Osteocyte (in vitro differentiated cells): ENCODE results near the gene CBY1. TPM values are rescaled to one million over a fixed set of nuclear protein-coding genes. Genes with fewer than 3 reads are reported as not detected.
A peak's percentile ranks its signal among the peaks of the same experiment; 100 is the strongest.

ENCODE experiments used
- DNase-seq: peaks from one replicate; pipeline ENCODE4 v3.0.0; 2021; ENCODE audit warnings: mixed read lengths; ENCODE audit not compliant: unreplicated experiment; ENCODE audit errors: extremely low spot score
- H3K27ac Mint-ChIP-seq: one replicate; pipeline ENCODE4 v1.8.0; 2021; ENCODE audit warnings: mild to moderate bottlenecking, mixed read lengths; ENCODE audit not compliant: unreplicated experiment
- H3K27me3 Mint-ChIP-seq: one replicate; pipeline ENCODE4 v1.8.0; 2021; ENCODE audit warnings: mixed read lengths; ENCODE audit not compliant: unreplicated experiment
- H3K36me3 Mint-ChIP-seq: one replicate; pipeline ENCODE4 v1.8.0; 2021; ENCODE audit warnings: mixed read lengths; ENCODE audit not compliant: unreplicated experiment
- H3K4me1 Mint-ChIP-seq: one replicate; pipeline ENCODE4 v1.8.0; 2021; ENCODE audit warnings: mixed read lengths; ENCODE audit not compliant: unreplicated experiment
- H3K4me3 Mint-ChIP-seq: one replicate; pipeline ENCODE4 v1.8.0; 2021; ENCODE audit warnings: mild to moderate bottlenecking, moderate library complexity, mixed read lengths; ENCODE audit not compliant: unreplicated experiment
- H3K9me3 Mint-ChIP-seq: one replicate; pipeline ENCODE4 v1.8.0; 2021; ENCODE audit warnings: mixed read lengths; ENCODE audit not compliant: unreplicated experiment
- total RNA-seq: library from RNA; stranded (reverse); gene quantifications from 2 replicates; pipeline ENCODE4 v1.2.1, GENCODE V29; 2021
- TF ChIP-seq, protein P1 (sequence below): fragments of 200-600 bp; sonication (generic); IDR thresholded peaks from 2 replicates; pipeline ENCODE4 v1.5.0; 2021; ENCODE audit warnings: antibody characterized with exemption, mild to moderate bottlenecking, moderate library complexity

Gene CBY1
- total RNA-seq, 1 donor from 2014 or later, result 38.3 TPM

- TF ChIP-seq, protein P1, sequence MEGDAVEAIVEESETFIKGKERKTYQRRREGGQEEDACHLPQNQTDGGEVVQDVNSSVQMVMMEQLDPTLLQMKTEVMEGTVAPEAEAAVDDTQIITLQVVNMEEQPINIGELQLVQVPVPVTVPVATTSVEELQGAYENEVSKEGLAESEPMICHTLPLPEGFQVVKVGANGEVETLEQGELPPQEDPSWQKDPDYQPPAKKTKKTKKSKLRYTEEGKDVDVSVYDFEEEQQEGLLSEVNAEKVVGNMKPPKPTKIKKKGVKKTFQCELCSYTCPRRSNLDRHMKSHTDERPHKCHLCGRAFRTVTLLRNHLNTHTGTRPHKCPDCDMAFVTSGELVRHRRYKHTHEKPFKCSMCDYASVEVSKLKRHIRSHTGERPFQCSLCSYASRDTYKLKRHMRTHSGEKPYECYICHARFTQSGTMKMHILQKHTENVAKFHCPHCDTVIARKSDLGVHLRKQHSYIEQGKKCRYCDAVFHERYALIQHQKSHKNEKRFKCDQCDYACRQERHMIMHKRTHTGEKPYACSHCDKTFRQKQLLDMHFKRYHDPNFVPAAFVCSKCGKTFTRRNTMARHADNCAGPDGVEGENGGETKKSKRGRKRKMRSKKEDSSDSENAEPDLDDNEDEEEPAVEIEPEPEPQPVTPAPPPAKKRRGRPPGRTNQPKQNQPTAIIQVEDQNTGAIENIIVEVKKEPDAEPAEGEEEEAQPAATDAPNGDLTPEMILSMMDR, result no peak
- peaks cover 71% of the 10 kb centered on the region for H3K4me1 Mint-ChIP-seq
- H3K9me3 Mint-ChIP-seq, result no peaks in the 10 kb centered on the region
- no peak for DNase-seq
- H3K4me3 Mint-ChIP-seq, result no peak overlapping the region
- no peaks in the 10 kb centered on the region for H3K27me3 Mint-ChIP-seq
- peak overlapping the region; percentile 64 for H3K27ac Mint-ChIP-seq
- H3K36me3 Mint-ChIP-seq, result peaks cover 15% of the 10 kb centered on the region
Measured at GRCh38 chr22:38715852-38716251, 59.4 kb downstream of the CBY1 start.

DNA sequence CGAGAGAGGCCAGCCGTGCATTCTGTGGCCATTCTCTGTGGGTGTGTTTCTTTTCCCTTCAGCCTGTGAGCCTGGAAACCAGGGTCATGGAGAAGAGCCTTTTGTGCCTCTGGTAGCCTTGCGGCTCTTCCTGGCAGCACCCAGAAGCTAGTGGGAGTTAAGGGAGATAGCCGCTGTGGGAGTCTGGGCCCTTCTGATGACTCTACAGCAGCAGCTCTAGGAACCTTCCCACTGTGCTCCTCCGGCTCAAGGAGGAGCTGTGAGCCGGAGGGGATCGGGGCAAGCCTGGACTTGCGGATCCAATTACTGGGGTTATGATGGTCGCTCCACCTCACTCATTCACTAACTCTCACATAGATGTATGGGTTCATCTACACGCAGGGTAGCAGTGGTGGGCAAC, 59.8 kb downstream of the CBY1 start:
- peak overlapping the region; percentile 90 for H3K27ac Mint-ChIP-seq
- H3K27me3 Mint-ChIP-seq, result no peaks in the 10 kb centered on the region
- H3K4me1 Mint-ChIP-seq, result peaks cover 69% of the 10 kb centered on the region
- peaks cover 15% of the 10 kb centered on the region for H3K36me3 Mint-ChIP-seq
- no peaks in the 10 kb centered on the region for H3K9me3 Mint-ChIP-seq
- TF ChIP-seq, protein P1, result no peak
- no peak for DNase-seq
- no peak overlapping the region for H3K4me3 Mint-ChIP-seq

DNA sequence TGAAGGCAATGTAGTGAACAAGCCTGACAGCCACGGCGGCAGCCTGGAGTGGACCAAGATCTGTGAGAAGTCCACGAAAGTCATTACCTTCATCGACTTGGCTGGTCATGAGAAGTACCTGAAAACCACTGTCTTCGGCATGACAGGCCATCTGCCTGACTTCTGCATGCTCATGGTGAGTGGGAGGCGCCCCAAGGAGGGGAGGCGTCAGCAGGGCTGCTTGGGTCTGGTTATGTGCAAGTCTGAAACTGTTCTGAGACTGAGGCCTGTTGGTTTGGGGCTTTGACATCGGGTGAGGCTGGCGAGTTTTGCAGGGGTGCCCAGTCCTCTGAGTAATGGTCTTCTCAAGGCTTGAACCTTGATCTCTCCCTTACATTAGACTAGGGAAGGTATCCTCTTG, 60.4 kb downstream of the CBY1 start:
- Mint-ChIP-seq H3K9me3 (no peaks in the 10 kb centered on the region), H3K27me3 (no peaks in the 10 kb centered on the region), H3K4me3 (no peak overlapping the region), H3K27ac (peak overlapping the region; percentile 90), H3K4me1 (peaks cover 72% of the 10 kb centered on the region), H3K36me3 (peaks cover 20% of the 10 kb centered on the region)
- DNase-seq, result no peak
- TF ChIP-seq, protein P1, result no peak

- Mint-ChIP-seq H3K4me3 (no peak overlapping the region), H3K27ac (peak overlapping the region; percentile 90)
Measured at GRCh38 chr22:38717244-38717643, 60.8 kb downstream of the CBY1 start.

GRCh38 chr22:38718414-38718813, 62.0 kb downstream of the CBY1 start:
- Mint-ChIP-seq H3K4me1 (peaks cover 61% of the 10 kb centered on the region), H3K36me3 (peaks cover 26% of the 10 kb centered on the region), H3K27me3 (no peaks in the 10 kb centered on the region), H3K27ac (peak overlapping the region; percentile 90), H3K9me3 (no peaks in the 10 kb centered on the region), H3K4me3 (peak overlapping the region; percentile 11)
- TF ChIP-seq, protein P1, result peak; percentile 73
- DNase-seq, result no peak

More at GRCh38 chr22:38717244-38717643, 60.8 kb downstream of the CBY1 start:
- Mint-ChIP-seq H3K36me3 (peaks cover 21% of the 10 kb centered on the region), H3K27me3 (no peaks in the 10 kb centered on the region), H3K9me3 (no peaks in the 10 kb centered on the region), H3K4me1 (peaks cover 70% of the 10 kb centered on the region)
- DNase-seq, result no peak
- TF ChIP-seq, protein P1, result no peak
